ENCODE data around the gene TERT. TPM values are rescaled to one million over a fixed set of nuclear protein-coding genes. Genes with fewer than 3 reads are reported as not detected.

The TERT gene
- polyA plus RNA-seq, 1 donor from 2014 or later: not detected

DNA sequence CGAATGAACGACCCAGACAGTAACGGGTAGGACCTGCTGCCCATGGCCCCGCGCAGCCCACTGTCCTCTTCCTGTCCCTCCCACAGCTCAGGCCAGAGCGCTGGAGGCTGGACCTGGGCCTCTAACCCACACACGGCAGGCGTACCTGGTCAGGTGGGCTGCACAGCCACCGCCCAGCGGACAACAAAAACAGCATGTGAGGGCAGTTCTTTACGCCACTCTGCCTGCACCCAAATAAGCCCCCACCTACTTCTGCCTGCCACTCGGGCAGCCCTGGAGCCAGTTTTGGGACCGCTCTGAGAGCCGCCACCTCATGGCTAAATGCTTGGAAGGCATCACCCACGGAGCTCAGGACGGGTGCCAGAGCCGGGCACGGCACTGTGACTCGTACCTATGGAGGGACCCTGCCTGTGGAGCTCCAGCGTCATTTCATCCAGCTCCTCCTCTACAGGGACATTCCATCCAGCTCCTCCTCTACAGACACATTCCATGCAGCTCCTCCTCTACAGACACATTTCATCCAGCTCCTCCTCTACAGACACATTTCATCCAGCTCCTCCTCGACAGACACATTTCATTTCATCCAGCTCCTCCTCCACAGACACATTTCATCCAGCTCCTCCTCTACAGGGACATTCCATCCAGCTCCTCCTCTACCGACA is 31.1 kb upstream of the TERT start:
- H4K20me1 ChIP-seq (ENCODE audit: insufficient read depth): no peaks in the 10 kb centered on the region
- H3K9ac ChIP-seq (ENCODE audit: low read length): no peak overlapping the region
- no peaks in the 10 kb centered on the region for H3F3A ChIP-seq (ENCODE audit: insufficient read depth, low read length, poor library complexity, severe bottlenecking)
- no peak overlapping the region for H3K4me3 ChIP-seq (ENCODE audit: low read length)
- H3K4me2 ChIP-seq (ENCODE audit: low read length): no peak overlapping the region
- no peaks in the 10 kb centered on the region for H3K79me2 ChIP-seq (replicated peaks; ENCODE audit: insufficient read depth, low read length)
- no peak overlapping the region for H2AFZ ChIP-seq (ENCODE audit: low read depth, low read length)
- no peaks in the 10 kb centered on the region for H3K27me3 ChIP-seq (ENCODE audit: insufficient read depth, low read depth, low read length)
- H3K9me3 ChIP-seq (ENCODE audit: low read length): no peaks in the 10 kb centered on the region
- TF ChIP-seq, protein P1, sequence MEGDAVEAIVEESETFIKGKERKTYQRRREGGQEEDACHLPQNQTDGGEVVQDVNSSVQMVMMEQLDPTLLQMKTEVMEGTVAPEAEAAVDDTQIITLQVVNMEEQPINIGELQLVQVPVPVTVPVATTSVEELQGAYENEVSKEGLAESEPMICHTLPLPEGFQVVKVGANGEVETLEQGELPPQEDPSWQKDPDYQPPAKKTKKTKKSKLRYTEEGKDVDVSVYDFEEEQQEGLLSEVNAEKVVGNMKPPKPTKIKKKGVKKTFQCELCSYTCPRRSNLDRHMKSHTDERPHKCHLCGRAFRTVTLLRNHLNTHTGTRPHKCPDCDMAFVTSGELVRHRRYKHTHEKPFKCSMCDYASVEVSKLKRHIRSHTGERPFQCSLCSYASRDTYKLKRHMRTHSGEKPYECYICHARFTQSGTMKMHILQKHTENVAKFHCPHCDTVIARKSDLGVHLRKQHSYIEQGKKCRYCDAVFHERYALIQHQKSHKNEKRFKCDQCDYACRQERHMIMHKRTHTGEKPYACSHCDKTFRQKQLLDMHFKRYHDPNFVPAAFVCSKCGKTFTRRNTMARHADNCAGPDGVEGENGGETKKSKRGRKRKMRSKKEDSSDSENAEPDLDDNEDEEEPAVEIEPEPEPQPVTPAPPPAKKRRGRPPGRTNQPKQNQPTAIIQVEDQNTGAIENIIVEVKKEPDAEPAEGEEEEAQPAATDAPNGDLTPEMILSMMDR (IDR thresholded peaks at IDR 0.05; ENCODE audit: poor library complexity, severe bottlenecking): no peak
- no peak for TF ChIP-seq SMC3 (conservative IDR thresholded peaks at IDR 0.05; ENCODE audit: poor library complexity)
- H3K36me3 ChIP-seq (ENCODE audit: insufficient read depth, low read length): no peaks in the 10 kb centered on the region
- no peaks in the 10 kb centered on the region for H3K9me2 ChIP-seq (ENCODE audit: insufficient read depth, low read length)
- no peak overlapping the region for H3K27ac ChIP-seq (ENCODE audit: low read length)

DNA sequence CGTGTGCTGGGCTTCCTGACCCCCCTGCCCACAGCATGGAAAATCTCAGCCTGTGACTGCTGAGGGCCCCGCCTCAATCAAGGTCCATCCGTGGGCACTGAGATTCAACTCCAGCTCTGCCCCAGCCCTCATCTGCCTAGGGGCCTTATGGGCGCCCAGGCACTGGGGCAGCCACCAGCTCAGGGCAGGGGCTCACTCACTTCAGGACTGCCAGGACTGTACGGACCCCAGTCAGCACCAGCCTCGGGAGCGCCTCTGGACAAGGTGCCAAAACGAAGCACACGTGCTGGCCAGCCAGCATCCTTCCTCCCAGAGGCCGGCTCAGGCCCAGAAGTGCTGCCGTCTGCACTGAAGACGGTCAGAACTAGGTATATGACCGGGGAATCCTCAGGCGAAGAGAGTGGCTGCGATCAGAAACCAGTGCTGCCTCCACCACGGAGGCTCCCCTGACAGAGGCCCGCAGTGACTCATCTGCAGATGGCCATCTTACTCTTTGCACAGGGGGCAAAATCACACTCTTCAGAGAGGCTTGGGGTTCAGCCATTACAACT is 30.4 kb upstream of the TERT start:
- Histone ChIP-seq H3K36me3 (ENCODE audit: insufficient read depth, low read length) (no peaks in the 10 kb centered on the region), H4K20me1 (ENCODE audit: insufficient read depth) (no peaks in the 10 kb centered on the region), H3K9me3 (ENCODE audit: low read length) (no peaks in the 10 kb centered on the region), H3K9me2 (ENCODE audit: insufficient read depth, low read length) (no peaks in the 10 kb centered on the region), H3K9ac (ENCODE audit: low read length) (no peak overlapping the region), H3K79me2 (replicated peaks; ENCODE audit: insufficient read depth, low read length) (no peaks in the 10 kb centered on the region), H3K27ac (ENCODE audit: low read length) (no peak overlapping the region), H3F3A (ENCODE audit: insufficient read depth, low read length, poor library complexity, severe bottlenecking) (no peaks in the 10 kb centered on the region), H3K4me2 (ENCODE audit: low read length) (no peak overlapping the region), H2AFZ (ENCODE audit: low read depth, low read length) (no peak overlapping the region), H3K27me3 (ENCODE audit: insufficient read depth, low read depth, low read length) (no peaks in the 10 kb centered on the region), H3K4me3 (ENCODE audit: low read length) (no peak overlapping the region)
- TF ChIP-seq EP300 (conservative IDR thresholded peaks at IDR 0.05; ENCODE audit: poor library complexity, severe bottlenecking) (no peak), POLR2AphosphoS5 (IDR thresholded peaks at IDR 0.05) (no peak), RAD21 (conservative IDR thresholded peaks at IDR 0.05) (no peak), TAF1 (IDR thresholded peaks at IDR 0.05; ENCODE audit: low read depth) (no peak), EZH2 (IDR thresholded peaks at IDR 0.05; ENCODE audit: borderline replicate concordance, insufficient read depth, low read length, poor library complexity, severe bottlenecking) (no peak), MXI1 (conservative IDR thresholded peaks at IDR 0.05; ENCODE audit: poor library complexity, severe bottlenecking) (no peak), SMC3 (conservative IDR thresholded peaks at IDR 0.05; ENCODE audit: poor library complexity) (no peak)
- TF ChIP-seq, protein P2, sequence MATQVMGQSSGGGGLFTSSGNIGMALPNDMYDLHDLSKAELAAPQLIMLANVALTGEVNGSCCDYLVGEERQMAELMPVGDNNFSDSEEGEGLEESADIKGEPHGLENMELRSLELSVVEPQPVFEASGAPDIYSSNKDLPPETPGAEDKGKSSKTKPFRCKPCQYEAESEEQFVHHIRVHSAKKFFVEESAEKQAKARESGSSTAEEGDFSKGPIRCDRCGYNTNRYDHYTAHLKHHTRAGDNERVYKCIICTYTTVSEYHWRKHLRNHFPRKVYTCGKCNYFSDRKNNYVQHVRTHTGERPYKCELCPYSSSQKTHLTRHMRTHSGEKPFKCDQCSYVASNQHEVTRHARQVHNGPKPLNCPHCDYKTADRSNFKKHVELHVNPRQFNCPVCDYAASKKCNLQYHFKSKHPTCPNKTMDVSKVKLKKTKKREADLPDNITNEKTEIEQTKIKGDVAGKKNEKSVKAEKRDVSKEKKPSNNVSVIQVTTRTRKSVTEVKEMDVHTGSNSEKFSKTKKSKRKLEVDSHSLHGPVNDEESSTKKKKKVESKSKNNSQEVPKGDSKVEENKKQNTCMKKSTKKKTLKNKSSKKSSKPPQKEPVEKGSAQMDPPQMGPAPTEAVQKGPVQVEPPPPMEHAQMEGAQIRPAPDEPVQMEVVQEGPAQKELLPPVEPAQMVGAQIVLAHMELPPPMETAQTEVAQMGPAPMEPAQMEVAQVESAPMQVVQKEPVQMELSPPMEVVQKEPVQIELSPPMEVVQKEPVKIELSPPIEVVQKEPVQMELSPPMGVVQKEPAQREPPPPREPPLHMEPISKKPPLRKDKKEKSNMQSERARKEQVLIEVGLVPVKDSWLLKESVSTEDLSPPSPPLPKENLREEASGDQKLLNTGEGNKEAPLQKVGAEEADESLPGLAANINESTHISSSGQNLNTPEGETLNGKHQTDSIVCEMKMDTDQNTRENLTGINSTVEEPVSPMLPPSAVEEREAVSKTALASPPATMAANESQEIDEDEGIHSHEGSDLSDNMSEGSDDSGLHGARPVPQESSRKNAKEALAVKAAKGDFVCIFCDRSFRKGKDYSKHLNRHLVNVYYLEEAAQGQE (IDR thresholded peaks at IDR 0.05; ENCODE audit: borderline replicate concordance): no peak
- TF ChIP-seq, protein P1 (IDR thresholded peaks at IDR 0.05; ENCODE audit: poor library complexity, severe bottlenecking): no peak

All from neural cell (in vitro differentiated cells).